Stimulated activated CD4-positive, alpha-beta T cell treated with anti-CD3 and anti-CD28 coated beads, TNF-alpha, amount 100 ng/mL, for 24 hours (primary cell): ENCODE measurements around the gene KCNIP4.

Experiments
- DNase-seq, 3 experiments: peaks; one replicate each; pipeline ENCODE4 v3.0.0-alpha.2; 2020; ENCODE audit warnings: low read depth in 3 of 3

The KCNIP4 gene

GRCh38 chr4:21577056-21577455, 371.5 kb downstream of the KCNIP4 start:
- no peak for DNase-seq

DNA sequence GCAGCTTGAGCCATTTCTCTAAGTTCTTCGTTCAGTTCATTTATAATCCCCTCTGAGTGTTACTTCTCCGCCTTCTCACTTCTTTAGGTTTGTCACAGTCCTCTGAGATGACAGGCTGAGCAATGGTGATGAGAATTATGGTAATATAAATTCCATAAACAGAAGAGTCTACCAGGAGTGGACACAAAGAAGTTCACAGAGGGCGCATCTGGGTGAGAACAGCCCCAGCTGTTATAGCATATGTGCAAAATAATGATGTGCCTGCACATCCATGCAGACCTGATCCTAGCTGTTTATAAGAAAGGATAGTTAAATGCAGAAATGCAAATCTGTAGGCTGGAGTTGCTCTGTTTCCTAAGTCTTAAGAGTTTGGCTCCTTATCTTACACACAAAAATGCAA, 377.5 kb downstream of the KCNIP4 start:
- DNase-seq: no peak

DNA sequence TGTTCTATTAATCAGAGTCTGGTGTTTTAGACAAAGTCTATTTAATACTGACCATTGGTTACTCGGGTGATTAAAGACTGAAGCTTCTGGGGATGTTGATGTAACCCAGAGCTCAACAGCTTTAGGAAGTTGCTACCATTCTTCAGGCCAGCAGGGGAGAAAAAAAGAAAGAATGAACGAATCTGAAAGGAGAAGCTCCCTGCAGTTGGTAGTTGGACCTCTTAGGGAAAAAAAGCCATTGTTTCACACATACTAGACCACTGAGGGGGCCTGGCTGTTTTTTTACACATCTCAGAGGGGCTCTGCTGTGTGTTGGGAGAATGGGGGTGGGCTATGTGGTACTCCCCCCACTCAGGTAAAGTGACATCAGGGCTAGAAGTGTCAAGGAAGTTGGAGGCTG, 378.9 kb downstream of the KCNIP4 start:
- no peak for DNase-seq

DNA sequence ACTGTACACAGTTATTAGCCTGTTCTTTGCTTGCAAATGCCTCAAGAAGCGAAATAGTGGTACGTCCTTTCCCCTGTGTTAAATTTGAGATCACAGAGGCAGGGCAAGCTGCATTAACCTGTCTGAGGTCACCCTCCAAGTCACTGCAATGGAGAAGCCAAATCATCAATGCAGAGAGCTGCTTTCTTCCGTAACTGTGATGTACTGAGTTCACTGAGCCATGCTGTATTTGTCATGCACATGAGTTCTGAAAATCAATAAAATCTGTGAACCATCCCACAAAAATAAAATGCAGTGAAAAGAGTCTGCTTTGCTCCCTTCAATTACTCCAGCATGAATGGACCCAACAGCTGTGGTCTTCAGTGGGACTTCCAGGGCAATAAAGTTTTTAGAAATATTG, 393.5 kb downstream of the KCNIP4 start:
- DNase-seq: no peak

GRCh38 chr4:21554500-21554899, 394.1 kb downstream of the KCNIP4 start:
- DNase-seq: no peak

GRCh38 chr4:21554066-21554465, 394.5 kb downstream of the KCNIP4 start:
- DNase-seq: no peak

GRCh38 chr4:21552455-21552854, 396.1 kb downstream of the KCNIP4 start:
- no peak for DNase-seq

DNA sequence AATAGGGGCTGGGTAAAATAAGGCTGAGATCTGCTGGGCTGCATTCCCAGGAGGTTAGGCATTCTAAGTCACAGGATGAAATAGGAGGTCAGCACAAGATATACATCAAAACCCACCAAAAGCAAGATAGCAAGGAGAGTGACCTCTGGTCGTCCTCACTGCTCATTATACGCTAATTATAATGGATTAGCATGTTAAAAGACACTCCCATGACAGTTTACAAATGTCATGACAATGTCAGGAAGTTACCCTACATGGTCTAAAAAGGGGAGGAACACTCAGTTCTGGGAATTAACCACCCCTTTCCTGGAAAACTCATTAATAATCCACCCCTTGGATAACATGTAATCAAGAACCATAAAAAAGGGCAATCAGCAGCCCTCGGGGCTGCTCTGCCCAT, 403.6 kb downstream of the KCNIP4 start:
- DNase-seq: no peak

DNA sequence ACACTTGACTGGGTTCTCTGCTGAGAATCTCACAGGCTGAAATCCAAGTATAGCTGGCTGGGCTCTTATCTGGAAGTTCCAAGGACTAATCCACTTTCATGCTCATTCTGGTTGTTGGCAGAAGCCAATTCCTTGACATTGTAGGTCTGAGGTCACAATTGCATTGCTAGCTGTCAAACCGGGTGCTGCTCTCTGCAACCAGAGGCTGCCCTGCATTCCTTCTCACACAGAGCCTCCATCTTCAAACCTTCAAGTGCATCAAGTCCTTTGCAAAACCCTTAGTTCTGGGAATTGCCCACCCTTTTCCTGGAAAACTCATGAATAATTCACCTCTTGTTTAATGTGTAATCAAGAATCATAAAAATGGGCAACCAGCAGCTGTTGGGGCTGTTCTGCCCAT, 404.2 kb downstream of the KCNIP4 start:
- no peak for DNase-seq

DNA sequence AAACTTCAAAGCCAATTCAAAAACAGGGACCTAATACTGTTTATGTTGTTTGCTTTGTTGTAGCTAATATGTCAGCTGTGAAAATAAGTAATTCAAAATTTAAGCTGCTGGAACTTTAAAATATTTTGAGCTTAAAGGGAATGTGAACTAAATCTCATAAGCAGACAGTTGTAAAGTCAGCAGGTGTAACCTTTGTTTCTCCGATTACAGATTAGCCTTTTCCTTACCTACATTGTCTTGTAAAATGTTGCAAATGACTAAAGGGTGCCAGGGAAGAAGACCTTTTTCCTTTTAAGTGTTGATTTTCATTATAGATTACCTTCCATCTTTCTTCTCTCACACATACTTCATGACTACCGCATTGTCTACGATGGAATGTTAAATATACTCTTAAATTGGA, 405.1 kb downstream of the KCNIP4 start:
- no peak for DNase-seq

DNA sequence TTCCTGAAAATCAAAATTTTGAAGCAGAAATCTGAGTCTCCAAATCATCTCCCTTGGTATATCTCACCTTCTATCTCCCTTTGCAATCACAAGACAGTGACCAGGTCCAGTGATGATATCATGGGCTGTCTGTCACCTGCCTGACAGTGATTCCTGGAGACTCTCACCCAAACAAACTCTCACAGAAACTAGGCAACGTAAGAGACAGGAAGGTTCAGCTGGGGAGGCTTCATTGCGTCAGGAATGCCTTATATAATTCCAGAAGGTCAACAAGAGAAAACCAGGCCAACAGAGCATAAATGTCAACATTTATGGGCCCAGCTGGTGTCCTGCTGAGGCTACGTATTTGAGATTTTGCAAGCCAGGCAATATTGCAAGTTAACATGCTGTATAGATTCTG, 412.7 kb downstream of the KCNIP4 start:
- DNase-seq: no peak

GRCh38 chr4:21531048-21531447, 417.5 kb downstream of the KCNIP4 start:
- DNase-seq: no peak

- DNase-seq: no peak
Measured at GRCh38 chr4:21529214-21529613, 419.4 kb downstream of the KCNIP4 start.

DNA sequence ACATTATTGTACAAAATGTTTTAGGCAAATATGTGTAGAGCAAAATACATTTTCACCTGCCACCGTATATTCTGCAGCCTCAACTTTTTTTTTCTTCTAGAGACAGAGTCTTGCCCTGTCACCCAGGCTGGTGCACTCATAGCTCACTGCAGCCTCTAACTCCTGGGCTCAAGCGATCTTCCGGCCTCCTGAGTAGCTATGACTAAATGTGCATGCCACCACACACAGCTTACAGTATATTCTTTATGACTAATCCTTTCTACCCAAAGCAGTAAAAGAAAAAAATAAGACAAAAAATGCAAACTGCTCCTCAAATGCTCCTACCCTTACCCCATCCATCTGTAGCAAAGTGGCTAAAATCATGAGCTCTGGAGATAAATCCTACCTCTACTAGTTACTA, 426.3 kb downstream of the KCNIP4 start:
- DNase-seq: no peak

DNA sequence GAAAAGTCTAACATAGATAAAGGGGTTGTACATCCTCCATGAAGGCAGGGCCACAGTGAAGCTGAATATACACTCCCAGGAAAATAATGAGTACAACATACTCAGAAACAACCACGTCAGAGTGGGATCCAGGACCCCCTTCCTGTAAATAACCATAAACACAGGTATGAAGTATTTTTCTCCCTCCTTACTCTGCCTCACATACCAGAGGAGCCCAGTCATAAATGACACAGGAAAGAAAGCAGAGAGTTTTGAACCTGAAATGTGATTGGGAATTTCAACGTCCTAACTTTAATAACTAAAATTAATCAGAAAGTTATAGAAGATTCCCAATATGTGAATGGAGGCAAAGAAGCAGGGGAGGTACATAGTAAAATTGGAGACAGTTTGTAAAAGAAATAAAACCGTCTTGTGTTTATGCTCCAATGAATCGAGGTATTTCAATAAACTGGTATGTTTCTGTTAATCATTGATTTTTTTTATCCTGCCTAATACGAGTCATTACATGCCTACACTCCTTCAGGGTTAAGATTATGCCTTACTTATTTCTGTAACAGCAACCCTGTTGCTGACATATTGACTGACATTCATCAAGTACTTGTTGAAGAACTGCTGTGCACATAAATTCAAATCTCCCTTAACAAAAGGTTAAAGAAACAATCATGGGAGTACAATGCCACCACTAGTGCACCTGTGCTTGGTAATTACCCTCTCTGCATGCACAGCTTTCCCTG, 431.3 kb downstream of the KCNIP4 start:
- no peak for DNase-seq

- DNase-seq: no peak
Measured at GRCh38 chr4:21514022-21514694, 434.4 kb downstream of the KCNIP4 start.

- DNase-seq: no peak
Measured at GRCh38 chr4:21512353-21512752, 436.2 kb downstream of the KCNIP4 start.

DNA sequence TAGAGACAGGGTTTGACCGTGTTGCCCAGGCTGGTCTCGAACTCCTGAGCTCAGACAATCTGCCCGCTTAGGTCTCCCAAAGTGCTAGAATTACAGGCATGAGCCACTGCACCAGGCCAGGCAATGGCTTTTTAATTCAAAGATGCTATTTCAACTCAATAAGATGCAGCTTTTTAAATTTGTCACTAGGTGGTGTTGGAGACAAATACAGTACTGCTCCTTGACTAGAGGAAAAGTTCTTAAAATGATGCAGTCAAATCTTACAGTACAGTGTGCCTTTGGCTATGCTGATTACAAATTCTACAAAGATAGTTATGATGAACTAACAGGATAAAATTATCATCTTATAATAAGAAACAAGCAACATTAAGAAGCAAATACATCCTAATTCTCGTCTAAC, 441.1 kb downstream of the KCNIP4 start:
- no peak for DNase-seq

DNA sequence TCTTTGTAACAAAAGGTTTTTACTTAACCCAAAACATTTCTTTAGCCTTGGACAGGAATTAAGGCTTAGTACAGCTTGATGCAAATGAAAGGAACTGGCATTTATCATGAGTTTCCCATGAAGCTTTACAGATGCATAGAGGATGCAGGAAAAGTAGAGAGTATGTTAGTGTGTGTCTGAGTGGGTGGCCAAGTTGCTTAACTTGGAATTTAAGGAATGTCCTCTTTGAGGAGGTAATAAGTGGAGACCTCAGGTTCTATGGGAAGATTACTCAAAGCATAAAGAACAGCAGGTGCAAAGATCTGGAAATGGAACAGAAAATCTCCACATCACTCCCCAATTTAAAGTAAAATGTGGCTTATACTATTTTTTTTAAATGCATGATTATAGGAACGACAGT, 457.9 kb downstream of the KCNIP4 start:
- no peak for DNase-seq

DNA sequence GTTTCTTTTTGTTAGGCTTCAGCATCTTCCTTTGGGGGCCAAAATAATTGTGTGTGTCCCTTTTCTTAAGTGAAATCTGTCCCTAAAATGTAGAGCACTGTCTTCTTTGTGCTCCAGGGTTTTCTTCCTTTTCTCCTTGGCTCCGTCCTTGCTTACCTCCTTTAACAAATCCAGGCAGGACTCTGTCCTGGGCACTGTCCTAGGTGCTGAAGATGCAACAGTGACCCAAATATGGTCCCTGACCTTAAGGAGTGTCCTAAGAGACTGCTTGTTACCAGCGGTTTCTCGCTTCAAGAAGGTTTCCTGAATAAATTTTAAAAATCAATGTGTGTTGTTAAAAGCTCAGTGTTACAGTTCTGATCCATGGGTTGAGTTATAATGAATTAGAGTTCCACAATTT, 471.8 kb downstream of the KCNIP4 start:
- no peak for DNase-seq

DNA sequence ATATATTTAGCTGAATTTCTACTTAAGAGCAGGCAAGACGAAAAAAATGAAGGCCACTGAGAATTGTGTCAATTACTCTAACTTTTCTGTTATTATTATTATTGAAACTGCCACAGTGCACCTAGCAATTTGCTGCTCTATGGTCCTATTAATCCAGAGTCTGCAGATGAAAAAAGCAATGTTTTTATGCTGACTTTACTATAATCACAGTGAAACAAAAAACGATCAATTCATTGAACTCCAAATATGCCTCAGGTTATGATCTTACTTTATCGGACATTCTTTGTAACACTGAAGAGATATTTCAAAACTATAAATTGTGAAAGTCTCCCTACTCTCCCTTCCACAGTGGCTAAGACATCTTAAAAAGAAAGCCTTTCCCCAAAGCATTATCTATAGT, 474.4 kb downstream of the KCNIP4 start:
- DNase-seq: no peak

DNA sequence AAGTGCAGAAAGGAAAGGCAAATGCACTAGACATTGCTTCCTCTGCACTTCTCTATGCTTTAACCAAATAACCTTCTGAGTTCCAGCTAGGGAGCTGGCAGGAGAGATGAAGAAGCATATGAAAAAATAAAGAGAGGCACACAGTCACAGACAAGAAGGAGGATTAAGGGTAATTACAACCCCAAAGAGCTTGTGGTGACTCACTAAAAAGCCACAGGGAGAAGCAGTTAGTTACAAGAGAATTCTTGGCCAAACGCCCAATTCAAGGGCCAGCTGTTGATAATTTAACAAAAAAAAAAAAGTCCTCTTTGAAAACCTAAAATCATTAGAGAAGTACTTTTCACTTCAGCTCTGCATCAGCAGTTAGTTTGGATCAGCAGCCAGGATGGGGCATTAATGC, 478.0 kb downstream of the KCNIP4 start:
- no peak for DNase-seq

DNA sequence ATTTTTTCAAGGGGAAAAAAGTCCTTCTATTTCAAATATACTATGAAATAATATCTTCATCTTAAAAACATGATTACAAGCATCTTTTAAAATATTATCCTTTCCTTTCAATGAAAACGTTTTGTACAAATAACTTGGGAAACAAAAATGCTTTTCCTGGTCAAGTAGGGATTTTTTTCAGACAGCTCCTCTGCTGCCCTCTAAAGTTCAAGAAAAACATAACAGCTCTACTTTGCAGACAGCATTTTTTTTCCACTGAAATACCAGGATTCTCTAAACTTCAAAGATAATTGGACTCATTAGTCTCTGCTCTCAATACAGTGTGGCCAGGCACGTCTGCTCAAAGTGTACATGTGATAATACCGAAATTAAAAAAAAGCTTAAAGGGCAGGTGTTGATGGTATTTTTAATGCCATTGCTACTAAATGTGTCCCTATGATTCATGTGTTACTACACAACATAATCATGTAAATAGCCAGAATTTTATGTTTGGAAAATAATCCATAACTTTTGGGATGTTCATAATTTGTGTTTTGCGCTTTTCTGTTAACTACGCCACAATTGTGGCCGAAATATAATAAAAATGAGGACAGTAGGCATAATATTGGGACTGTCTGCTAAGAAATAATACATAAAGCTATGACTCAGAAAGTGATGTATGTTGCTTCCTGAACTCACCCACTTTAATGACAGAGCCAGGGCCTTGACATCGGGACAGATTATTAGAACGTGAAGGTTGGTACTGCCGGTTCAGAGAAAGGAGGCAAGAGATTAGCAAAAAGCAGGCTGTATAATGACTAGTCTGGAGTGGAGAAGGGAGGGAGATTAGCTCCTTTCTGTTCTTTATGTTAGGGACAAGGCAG, 478.9 kb downstream of the KCNIP4 start:
- no peak for DNase-seq
